ENCODE results near the gene ZRANB1. TPM values are rescaled to one million over a fixed set of nuclear protein-coding genes. Genes with fewer than 3 reads are reported as not detected.

The ZRANB1 gene
- total RNA-seq, 1 donor from 2014 or later: 24.7 TPM

DNA sequence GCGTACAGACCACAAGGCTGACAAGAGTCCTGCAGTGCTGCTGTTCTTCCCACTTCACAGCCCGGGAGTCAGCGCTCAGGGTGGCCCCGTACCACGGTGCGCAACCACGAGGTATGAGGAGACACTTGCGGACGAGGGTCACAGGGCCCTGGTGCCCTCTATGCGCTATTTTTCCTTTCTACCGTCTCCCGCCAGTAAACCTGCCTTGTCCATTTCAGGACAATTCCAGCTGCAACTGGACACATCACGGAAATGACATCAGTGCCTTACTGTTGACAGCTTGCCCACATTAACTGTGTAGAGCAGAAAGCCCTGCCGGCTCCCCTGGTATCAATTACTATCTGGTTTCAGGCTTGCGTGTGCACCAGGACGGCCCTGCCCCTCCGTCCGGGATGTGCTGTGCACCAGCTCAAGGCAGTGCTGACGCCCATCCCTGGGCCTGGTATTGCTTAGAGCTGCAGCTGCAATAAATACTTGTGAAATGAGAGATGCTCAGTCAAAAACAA, 65.1 kb downstream of the ZRANB1 start:
- Histone ChIP-seq H3K27me3 (no peaks in the 10 kb centered on the region), H3K9me3 (no peaks in the 10 kb centered on the region), H3K4me3 (no peak overlapping the region), H3K27ac (peak overlapping the region; percentile 11 to 60), H3K36me3 (peaks cover 11 to 16% of the 10 kb centered on the region in 2 donors), H3K4me1 (peaks cover 16 to 60% of the 10 kb centered on the region in 2 donors)
- intact Hi-C loops (cut with DNase I): no loop called here
- peak in 1 of 2 donors; percentile 66 for DNase-seq (ENCODE audit: low spot score in 2 of 2)
- TF ChIP-seq, protein P1, sequence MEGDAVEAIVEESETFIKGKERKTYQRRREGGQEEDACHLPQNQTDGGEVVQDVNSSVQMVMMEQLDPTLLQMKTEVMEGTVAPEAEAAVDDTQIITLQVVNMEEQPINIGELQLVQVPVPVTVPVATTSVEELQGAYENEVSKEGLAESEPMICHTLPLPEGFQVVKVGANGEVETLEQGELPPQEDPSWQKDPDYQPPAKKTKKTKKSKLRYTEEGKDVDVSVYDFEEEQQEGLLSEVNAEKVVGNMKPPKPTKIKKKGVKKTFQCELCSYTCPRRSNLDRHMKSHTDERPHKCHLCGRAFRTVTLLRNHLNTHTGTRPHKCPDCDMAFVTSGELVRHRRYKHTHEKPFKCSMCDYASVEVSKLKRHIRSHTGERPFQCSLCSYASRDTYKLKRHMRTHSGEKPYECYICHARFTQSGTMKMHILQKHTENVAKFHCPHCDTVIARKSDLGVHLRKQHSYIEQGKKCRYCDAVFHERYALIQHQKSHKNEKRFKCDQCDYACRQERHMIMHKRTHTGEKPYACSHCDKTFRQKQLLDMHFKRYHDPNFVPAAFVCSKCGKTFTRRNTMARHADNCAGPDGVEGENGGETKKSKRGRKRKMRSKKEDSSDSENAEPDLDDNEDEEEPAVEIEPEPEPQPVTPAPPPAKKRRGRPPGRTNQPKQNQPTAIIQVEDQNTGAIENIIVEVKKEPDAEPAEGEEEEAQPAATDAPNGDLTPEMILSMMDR (IDR thresholded peaks at IDR 0.05): no peak

DNA sequence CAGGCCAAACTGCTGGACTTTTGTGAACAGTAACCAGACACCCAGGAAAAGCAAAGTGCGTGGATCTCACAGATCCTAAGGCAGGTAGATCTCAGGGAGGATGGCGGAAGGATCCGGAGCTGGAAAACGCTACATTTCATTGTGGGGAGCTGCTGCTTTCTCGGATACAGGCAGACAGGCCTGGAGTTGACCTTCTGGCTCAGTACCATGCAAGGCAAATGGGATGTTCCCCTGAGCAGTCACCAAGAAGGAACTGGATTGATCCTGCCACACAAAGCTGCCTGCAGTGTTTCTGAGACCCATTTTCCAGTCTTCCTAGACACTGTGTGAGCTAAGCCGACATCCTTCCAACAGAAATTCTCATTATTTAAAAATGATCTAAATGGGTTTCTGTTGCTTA, 65.5 kb downstream of the ZRANB1 start:
- DNase-seq (ENCODE audit: low spot score in 2 of 2): no peak

DNA sequence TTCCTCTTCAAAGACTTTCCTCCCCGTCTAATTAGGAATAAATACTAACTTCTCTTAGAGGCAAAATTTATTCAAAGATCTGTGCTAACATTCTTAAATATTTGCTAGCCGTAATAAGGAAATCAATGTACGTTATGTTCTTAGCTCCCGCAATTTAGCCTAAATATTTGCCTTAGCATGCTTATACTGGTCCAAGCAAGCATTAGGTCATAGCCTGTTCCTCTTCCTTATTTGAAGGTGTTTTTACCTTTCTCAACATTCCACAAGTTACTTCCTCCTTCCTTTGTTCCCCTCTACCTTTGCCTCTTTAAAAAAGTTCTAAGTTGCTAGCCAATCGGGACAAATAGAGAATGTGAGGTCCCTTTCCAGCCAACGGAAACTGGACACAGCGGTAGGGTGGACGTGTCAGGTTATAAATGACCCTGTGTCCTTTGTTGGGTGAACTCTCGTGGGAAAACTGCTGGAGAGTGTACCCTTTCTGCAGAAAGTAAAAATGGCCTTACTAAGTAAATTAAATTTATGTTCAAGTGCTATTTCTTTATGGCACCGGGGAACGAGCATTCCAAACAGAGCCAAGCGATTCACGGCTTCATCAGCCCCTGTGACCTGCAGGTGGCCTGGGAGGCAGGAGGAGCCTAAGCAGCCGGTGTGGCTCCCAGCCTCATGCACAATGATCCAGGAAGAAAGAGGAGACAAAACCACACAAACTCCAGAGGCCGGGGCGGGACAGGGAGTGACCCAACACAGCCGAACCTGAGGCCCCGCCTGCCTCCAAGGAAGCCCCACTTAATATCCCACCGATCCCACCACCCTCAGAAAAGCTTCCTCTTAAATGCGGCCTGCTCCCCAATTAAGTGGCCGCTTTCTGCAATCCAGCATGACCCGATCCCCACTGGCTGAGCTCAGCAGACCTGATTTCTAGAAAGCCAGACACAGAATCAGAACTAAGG, 67.0 kb downstream of the ZRANB1 start:
- Histone ChIP-seq H3K4me3 (no peak overlapping the region), H3K36me3 (peaks cover 0 to 3% of the 10 kb centered on the region in 2 donors), H3K9me3 (no peaks in the 10 kb centered on the region), H3K27ac (peak overlapping the region; percentile 90 to 94), H3K4me1 (peaks cover 9 to 61% of the 10 kb centered on the region in 2 donors), H3K27me3 (no peaks in the 10 kb centered on the region)
- intact Hi-C loops (cut with DNase I): no loop called here
- TF ChIP-seq, protein P1 (IDR thresholded peaks at IDR 0.05): no peak
- DNase-seq (ENCODE audit: low spot score in 2 of 2): no peak

More for the DNA sequence above, 65.5 kb downstream of the ZRANB1 start:
- H3K27me3 ChIP-seq: no peaks in the 10 kb centered on the region
- no peaks in the 10 kb centered on the region for H3K9me3 ChIP-seq
- H3K36me3 ChIP-seq: peaks cover 6 to 12% of the 10 kb centered on the region in 2 donors
- H3K4me3 ChIP-seq: no peak overlapping the region
- peak overlapping the region in 1 of 2 donors; percentile 60 for H3K27ac ChIP-seq
- H3K4me1 ChIP-seq: peaks cover 12 to 60% of the 10 kb centered on the region in 2 donors
- TF ChIP-seq, protein P1 (IDR thresholded peaks at IDR 0.05): no peak
- intact Hi-C loops (cut with DNase I): no loop called here

DNA sequence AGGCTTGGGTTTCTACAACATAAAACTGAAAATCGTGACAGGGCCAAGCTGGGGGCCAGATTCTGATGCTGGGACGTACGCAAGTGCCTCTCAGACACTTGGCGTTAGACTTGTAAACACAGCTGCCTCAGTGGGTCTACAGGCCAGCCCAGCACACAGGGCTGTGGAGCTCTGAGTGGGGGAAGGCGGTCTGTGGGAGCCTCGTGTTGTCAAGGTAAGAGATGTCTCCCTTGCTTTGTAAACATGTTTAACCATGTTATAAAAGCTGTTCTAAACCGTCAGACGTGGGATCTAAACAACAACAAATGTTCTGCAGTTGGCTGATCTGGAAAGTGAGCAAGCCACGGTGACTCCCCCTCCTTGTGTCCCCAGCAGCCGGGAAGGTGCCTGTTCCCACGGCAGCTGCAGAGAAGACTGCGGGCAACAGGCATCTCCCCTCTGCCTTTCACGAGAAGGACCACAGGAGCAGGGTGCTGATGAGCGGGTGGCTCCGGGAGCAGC, 67.8 kb downstream of the ZRANB1 start:
- Histone ChIP-seq H3K27me3 (no peaks in the 10 kb centered on the region), H3K36me3 (peaks cover 0 to 3% of the 10 kb centered on the region in 2 donors), H3K4me1 (peaks cover 13 to 69% of the 10 kb centered on the region in 2 donors), H3K4me3 (no peak overlapping the region), H3K27ac (peak overlapping the region; percentile 90 to 94), H3K9me3 (no peaks in the 10 kb centered on the region)
- DNase-seq (ENCODE audit: low spot score in 2 of 2): no peak
- intact Hi-C loops (cut with DNase I): no loop called here
- TF ChIP-seq, protein P1 (IDR thresholded peaks at IDR 0.05): no peak

DNA sequence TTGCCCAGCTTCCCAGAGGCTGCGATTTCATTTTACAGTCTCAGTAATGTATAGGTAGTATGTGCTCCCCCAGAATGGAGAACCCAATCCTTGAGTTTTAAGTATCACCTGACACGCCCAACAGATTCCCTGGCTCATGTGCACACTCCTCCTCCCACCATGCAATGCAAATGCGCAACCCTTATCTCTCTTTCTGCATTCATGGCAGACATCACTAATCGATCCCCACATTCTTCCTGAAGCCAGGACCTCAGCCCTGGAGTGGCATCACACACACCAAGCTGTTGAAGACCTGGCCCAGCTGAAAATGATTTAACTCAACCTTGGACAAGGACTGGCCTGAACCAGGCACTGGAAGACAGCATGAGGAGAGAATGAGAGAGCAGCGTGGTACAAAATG, 68.4 kb downstream of the ZRANB1 start:
- Histone ChIP-seq H3K4me1 (peaks cover 20 to 75% of the 10 kb centered on the region in 2 donors), H3K27me3 (no peaks in the 10 kb centered on the region), H3K4me3 (no peak overlapping the region), H3K27ac (peak overlapping the region; percentile 90 to 94), H3K9me3 (no peaks in the 10 kb centered on the region), H3K36me3 (peaks cover 0 to 3% of the 10 kb centered on the region in 2 donors)
- TF ChIP-seq, protein P1 (IDR thresholded peaks at IDR 0.05): no peak
- no peak for DNase-seq (ENCODE audit: low spot score in 2 of 2)
- intact Hi-C loops (cut with DNase I): no loop called here

All from ascending aorta (tissue), 2 donors.